BJ (cell line): ENCODE data around the gene SIGLEC14. TPM values are rescaled to one million over a fixed set of nuclear protein-coding genes. Genes with fewer than 3 reads are reported as not detected.

Experiments
- CTCF ChIA-PET: fragments of 350-600 bp; formaldehyde crosslinking; extraction: SDS; loops from one replicate; lab custom pipeline; 2021; ENCODE audit warnings: antibody characterized with exemption, inconsistent platforms; lab: Yijun Ruan, JAX
- POLR2A ChIA-PET: fragments of 300-600 bp; sonication (Branson Sonifier 250); formaldehyde crosslinking; extraction: SDS; loops from one replicate; lab custom pipeline; 2021; ENCODE audit warnings: antibody characterized with exemption; lab: Charles Lee
- DNase-seq: peaks from one replicate; pipeline ENCODE4 v3.0.0-alpha.2; 2011; ENCODE audit warnings: low read depth
- H3K27me3 ChIP-seq: 2 replicates; pipeline ENCODE4 v1.6.0; 2011; ENCODE audit warnings: low read length; ENCODE audit not compliant: control insufficient read depth, insufficient read depth
- H3K36me3 ChIP-seq: 2 replicates; pipeline ENCODE4 v1.5.1; 2011; ENCODE audit warnings: low read length; ENCODE audit not compliant: control insufficient read depth, insufficient read depth
- H3K4me3 ChIP-seq: 2 replicates; pipeline ENCODE4 v1.5.1; 2011; ENCODE audit warnings: low read depth, mild to moderate bottlenecking, control low read depth, low read length
- polyA plus RNA-seq: library from polyadenylated mRNA; depleted of rRNA; stranded (reverse); fragments of >200 nt; gene quantifications from 2 replicates; pipeline ENCODE4 v1.2.3, GENCODE V29; 2011
- TF ChIP-seq, protein P1 (sequence below): IDR thresholded peaks from 2 replicates; pipeline ENCODE4 v1.5.1; 2011; ENCODE audit warnings: low read depth, mild to moderate bottlenecking, control low read depth, inconsistent platforms, low read length, moderate library complexity; ENCODE audit not compliant: insufficient read depth

The SIGLEC14 gene
- polyA plus RNA-seq, 1 experiment: not detected

DNA sequence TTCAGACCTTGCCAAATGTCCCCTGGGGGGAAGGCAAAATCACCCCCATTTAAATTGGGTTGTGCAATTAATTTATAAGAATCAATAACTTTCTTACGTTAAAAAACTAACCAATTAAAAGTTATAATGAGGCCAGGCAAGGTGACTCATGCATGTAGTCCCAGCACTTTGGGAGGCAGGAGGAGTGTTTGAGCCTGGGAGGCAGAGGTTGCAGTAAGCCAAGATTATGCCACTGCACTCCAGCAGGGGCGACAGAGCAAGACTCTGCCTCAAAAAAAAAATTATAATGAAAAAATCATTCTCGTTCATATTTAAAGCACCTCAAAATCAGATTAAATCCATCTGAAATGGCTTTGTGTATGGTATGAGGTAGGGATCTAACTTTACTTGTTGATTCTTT is 18.4 kb upstream of the SIGLEC14 start:
- Histone ChIP-seq H3K36me3 (no peaks in the 10 kb centered on the region), H3K27me3 (0 out of 2 replicates have a peak, but pooled peaks cover 2% of the 10 kb centered on the region), H3K4me3 (no peak overlapping the region)
- DNase-seq: no peak
- CTCF ChIA-PET: interaction anchor here (1.0 kb wide), 1 partner anchor 11 kb away, joined by 4 read pairs; no protein-coding TSS in a partner anchor
- TF ChIP-seq, protein P1, sequence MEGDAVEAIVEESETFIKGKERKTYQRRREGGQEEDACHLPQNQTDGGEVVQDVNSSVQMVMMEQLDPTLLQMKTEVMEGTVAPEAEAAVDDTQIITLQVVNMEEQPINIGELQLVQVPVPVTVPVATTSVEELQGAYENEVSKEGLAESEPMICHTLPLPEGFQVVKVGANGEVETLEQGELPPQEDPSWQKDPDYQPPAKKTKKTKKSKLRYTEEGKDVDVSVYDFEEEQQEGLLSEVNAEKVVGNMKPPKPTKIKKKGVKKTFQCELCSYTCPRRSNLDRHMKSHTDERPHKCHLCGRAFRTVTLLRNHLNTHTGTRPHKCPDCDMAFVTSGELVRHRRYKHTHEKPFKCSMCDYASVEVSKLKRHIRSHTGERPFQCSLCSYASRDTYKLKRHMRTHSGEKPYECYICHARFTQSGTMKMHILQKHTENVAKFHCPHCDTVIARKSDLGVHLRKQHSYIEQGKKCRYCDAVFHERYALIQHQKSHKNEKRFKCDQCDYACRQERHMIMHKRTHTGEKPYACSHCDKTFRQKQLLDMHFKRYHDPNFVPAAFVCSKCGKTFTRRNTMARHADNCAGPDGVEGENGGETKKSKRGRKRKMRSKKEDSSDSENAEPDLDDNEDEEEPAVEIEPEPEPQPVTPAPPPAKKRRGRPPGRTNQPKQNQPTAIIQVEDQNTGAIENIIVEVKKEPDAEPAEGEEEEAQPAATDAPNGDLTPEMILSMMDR: peak; percentile 33; the same call in 1 of the 2 replicates
- POLR2A ChIA-PET: no interaction called here

DNA sequence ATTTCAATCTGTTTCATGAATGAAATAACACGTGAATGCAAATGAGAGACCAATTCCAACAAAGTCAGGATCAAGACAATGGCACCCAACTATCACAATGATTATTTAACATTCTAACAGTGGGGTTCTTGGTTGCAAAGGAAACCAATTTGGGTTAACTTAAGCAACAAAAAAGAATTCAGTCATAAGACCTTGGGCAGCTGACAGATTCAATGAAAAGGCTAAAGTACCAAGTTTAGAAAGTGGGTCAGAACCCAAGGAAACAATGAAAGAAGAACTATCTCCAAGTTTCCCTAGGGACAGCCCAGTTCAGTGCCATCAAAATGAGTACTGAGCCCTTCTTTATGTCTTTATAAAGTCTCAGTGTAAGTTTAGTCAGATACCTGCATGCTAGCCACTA is 17.5 kb upstream of the SIGLEC14 start:
- no peak overlapping the region for H3K4me3 ChIP-seq
- no peaks in the 10 kb centered on the region for H3K36me3 ChIP-seq
- 0 out of 2 replicates have a peak, but pooled peaks cover 2% of the 10 kb centered on the region for H3K27me3 ChIP-seq
- CTCF ChIA-PET: interaction anchor here (0.7 to 1.8 kb wide), 4 partner anchors 15 to 191 kb away, joined by 3 to 8 read pairs (median 3); no protein-coding TSS in a partner anchor
- DNase-seq: no peak
- TF ChIP-seq, protein P1: no peak
- POLR2A ChIA-PET: no interaction called here

DNA sequence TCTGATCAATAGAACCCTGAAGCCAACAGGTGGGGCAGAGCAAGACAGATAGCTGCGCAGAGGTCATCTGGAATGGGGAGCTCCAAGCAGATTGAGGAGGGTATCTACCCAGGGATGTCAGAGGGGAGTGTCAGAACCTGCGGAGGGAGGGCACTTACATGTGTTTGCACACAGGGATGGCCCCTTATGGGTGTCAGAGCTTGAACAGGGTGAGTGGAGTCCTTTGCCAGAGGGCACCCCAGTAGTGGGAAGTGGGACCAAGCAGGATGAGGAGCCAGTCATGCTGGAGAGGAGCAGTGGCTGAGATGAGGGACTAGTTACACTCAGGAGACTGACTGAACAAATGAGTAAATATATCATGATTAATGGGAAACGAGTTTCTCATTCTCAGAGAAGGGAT is 17.0 kb upstream of the SIGLEC14 start:
- POLR2A ChIA-PET: no interaction called here
- TF ChIP-seq, protein P1: no peak
- CTCF ChIA-PET: interaction anchor here (0.7 to 1.8 kb wide), 4 partner anchors 16 to 191 kb away, joined by 3 to 8 read pairs (median 3); no protein-coding TSS in a partner anchor

DNA sequence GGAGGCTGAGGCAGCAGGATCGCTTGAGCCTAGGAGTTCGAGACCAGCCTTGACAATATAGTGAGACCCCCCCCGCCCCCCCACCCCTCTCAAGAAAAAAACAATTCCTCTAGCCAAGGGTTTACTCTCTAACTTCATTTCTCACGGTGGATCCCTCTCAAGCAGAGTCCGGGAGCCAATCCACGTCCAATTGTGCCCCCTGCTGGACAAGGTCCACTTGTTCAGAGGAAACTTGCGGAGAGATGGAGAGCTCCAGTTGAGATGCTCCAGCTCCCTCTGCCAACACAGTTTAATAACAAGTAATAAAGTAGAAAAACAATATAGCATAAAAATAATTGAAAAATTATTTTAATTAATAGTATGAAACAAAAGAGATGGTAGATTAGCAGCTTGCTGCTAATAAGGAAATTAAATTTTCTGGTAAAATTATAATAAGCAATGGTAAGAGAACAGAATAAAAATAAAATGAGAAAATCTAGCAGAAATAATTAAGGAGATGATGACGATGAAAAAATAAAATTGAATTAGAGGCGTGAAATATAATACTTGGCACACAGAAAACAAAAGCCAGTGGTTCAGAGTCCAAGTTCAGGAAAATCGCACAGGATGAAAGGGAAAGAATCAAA is 14.5 kb upstream of the SIGLEC14 start:
- DNase-seq: no peak
- no peaks in the 10 kb centered on the region for H3K27me3 ChIP-seq
- TF ChIP-seq, protein P1: peak; percentile 73
- no peaks in the 10 kb centered on the region for H3K36me3 ChIP-seq
- no peak overlapping the region for H3K4me3 ChIP-seq
- ChIA-PET CTCF (interaction anchor here (0.6 to 2.3 kb wide), 18 partner anchors 8 to 416 kb away, joined by 3 to 14 read pairs (median 4); no protein-coding TSS in a partner anchor), POLR2A (no interaction called here)

More for the DNA sequence above, 17.0 kb upstream of the SIGLEC14 start:
- H3K4me3 ChIP-seq: no peak overlapping the region
- H3K27me3 ChIP-seq: 0 out of 2 replicates have a peak, but pooled peaks cover 2% of the 10 kb centered on the region
- H3K36me3 ChIP-seq: no peaks in the 10 kb centered on the region
- DNase-seq: no peak

DNA sequence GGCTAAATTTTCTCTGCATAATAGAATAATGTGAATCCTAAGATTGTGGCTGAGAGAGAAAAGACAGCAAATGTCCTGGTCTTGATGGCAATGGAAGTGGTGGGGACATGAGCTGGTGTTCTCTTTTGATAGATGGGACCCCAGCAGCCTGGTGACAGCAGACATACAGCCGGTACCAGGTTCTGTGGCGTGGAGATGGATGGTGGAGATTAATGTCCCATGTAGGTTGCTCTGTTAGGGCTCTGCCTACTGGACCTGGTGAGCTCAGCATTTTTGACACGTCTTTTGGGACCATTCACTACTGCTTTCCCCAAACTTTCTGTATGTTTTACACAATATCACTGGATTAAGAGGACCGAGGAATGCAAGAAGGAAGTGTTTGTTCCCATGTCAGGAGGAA is 8.2 kb upstream of the SIGLEC14 start:
- ChIA-PET POLR2A (no interaction called here), CTCF (interaction anchor here (0.8 to 2.3 kb wide), 6 partner anchors 35 to 183 kb away, joined by 3 to 10 read pairs (median 4); no protein-coding TSS in a partner anchor)
- no peaks in the 10 kb centered on the region for H3K27me3 ChIP-seq
- no peaks in the 10 kb centered on the region for H3K36me3 ChIP-seq
- H3K4me3 ChIP-seq: no peak overlapping the region
- DNase-seq: no peak
- TF ChIP-seq, protein P1: no peak
